ENCODE measurements around the gene SAG.

GRCh38 chr2:233329489-233330135 is 22.0 kb downstream of the SAG start:
- no peak for TF ChIP-seq CTCF (IDR thresholded peaks at IDR 0.05)
- TF ChIP-seq POLR2A (IDR thresholded peaks at IDR 0.05) = no peak

Measured in uterus (tissue), 2 donors.